ENCODE results near the gene CHCHD6.

- no peak for TF ChIP-seq POLR2A (IDR thresholded peaks at IDR 0.05)
- no peak for TF ChIP-seq CTCF (IDR thresholded peaks at IDR 0.05)
Measured at GRCh38 chr3:126997455-126998038, 293.5 kb downstream of the CHCHD6 start.
